HepG2 (cell line): Measurements from ENCODE around the gene POLDIP3. TPM values are rescaled to one million over a fixed set of nuclear protein-coding genes. Genes with fewer than 3 reads are reported as not detected.

Source experiments
- ATAC-seq: fragments of 200-7000 bp; cut with Tn5 transposase; 3 replicates; pipeline ENCODE4 v1.9.1; 2020; ENCODE audit warnings: mild to moderate bottlenecking, moderate library complexity
- BruUV-seq: library from RNA; stranded (reverse); fragments of 400-500 nt; replicated peaks from 2 replicates; lab custom pipeline; 2021; lab: Mats Ljungman, UMichigan
- CTCF ChIA-PET: fragments of 300-600 bp; formaldehyde crosslinking; extraction: SDS; loops from one replicate; lab custom pipeline; 2021; ENCODE audit warnings: low total read pairs, inconsistent platforms, low intra/inter-chr PET ratio; lab: Yijun Ruan, JAX
- POLR2A ChIA-PET: fragments of 350-600 bp; sonication (Branson Sonifier 250); formaldehyde crosslinking; loops from one replicate; lab custom pipeline; 2020; ENCODE audit warnings: antibody characterized with exemption, inconsistent platforms; lab: Yijun Ruan, JAX
- DNase-seq: peaks from one replicate; pipeline ENCODE4 v3.0.0-alpha.2; 2015; ENCODE audit warnings: low spot score
- FAIRE-seq: peaks from 3 replicates; lab custom pipeline; 2011; peaks lifted over from hg19 to GRCh38; lab: Jason Lieb, UNC
- H2AFZ ChIP-seq: one replicate; pipeline ENCODE4 v1.6.1; 2011; ENCODE audit warnings: low read length, inconsistent platforms
- H3K27ac ChIP-seq: fragments of 300-600 bp; 3 replicates; pipeline ENCODE4 v1.8.0; 2011; ENCODE audit warnings: mixed run types, mild to moderate bottlenecking, mixed read lengths, low read length, inconsistent platforms; ENCODE audit not compliant: insufficient read depth; ENCODE audit errors: extremely low read length
- H3K27me3 ChIP-seq, 2 experiments: fragments of 200-600 bp in 1 of 2; 2 replicates in 1 of 2; 3 replicates in 1 of 2; pipeline versions ENCODE4 v1.6.0 to v1.8.0; 2011; ENCODE audit warnings: low read length in 2 of 2, mild to moderate bottlenecking in 2 of 2, moderate library complexity in 2 of 2, inconsistent platforms in 1 of 2; ENCODE audit not compliant: insufficient read depth in 2 of 2, control insufficient read depth in 1 of 2
- H3K36me3 ChIP-seq, 2 experiments: fragments of 200-600 bp in 1 of 2; replicated peaks in 1 of 2; 2 replicates in 1 of 2; 3 replicates in 1 of 2; pipeline versions ENCODE4 v1.5.1 to v1.8.0; 2011; ENCODE audit warnings: low read length in 2 of 2, inconsistent platforms in 1 of 2; ENCODE audit not compliant: insufficient read depth in 2 of 2, control insufficient read depth in 1 of 2
- H3K4me1 ChIP-seq: 2 replicates; pipeline ENCODE4 v1.5.1; 2012; ENCODE audit warnings: low read length, inconsistent platforms; ENCODE audit not compliant: insufficient read depth
- H3K4me2 ChIP-seq: 2 replicates; pipeline ENCODE4 v1.6.0; 2011; ENCODE audit warnings: low read depth, low read length, inconsistent platforms
- H3K4me3 ChIP-seq, 3 experiments: fragments of 200-600 bp in 1 of 3; sonication (generic), shearing (Covaris generic) in 1 of 3; replicated peaks in 1 of 3; 2 replicates each; pipeline ENCODE4 v1.5.1; 2011 to 2016; ENCODE audit warnings: low read length in 3 of 3, inconsistent platforms in 2 of 3, low read depth in 2 of 3, mild to moderate bottlenecking in 2 of 3, control low read depth in 1 of 3, mixed read lengths in 1 of 3; ENCODE audit not compliant: insufficient read depth in 1 of 3
- H3K79me2 ChIP-seq: one replicate; pipeline ENCODE4 v1.6.1; 2011; ENCODE audit warnings: low read length, inconsistent platforms; ENCODE audit not compliant: insufficient read depth
- H3K9ac ChIP-seq: 2 replicates; pipeline ENCODE4 v1.6.0; 2011; ENCODE audit warnings: mild to moderate bottlenecking, low read depth, low read length, inconsistent platforms; ENCODE audit not compliant: insufficient read depth
- H3K9me3 ChIP-seq: 2 replicates; pipeline ENCODE4 v1.5.1; 2012; ENCODE audit warnings: mild to moderate bottlenecking, low read length
- H4K20me1 ChIP-seq: 2 replicates; pipeline ENCODE4 v1.6.0; 2011; ENCODE audit warnings: inconsistent platforms, mild to moderate bottlenecking, low read length, moderate library complexity; ENCODE audit not compliant: insufficient read depth
- EEA1 ChIP-seq: sonication (generic); formaldehyde crosslinking; IDR thresholded peaks from 2 replicates; pipeline ENCODE4 v1.5.1; 2020; ENCODE audit warnings: mild to moderate bottlenecking, missing genetic modification reagents, borderline replicate concordance
- FOXK1 ChIP-seq: sonication (generic); formaldehyde crosslinking; IDR thresholded peaks from 2 replicates; pipeline ENCODE4 v1.4.0; 2020; ENCODE audit warnings: low read depth, missing genetic modification reagents, borderline replicate concordance
- IKZF5 ChIP-seq: IDR thresholded peaks from 2 replicates; pipeline ENCODE4 v1.6.1; 2018; ENCODE audit warnings: missing genetic modification reagents, mild to moderate bottlenecking, missing compliant biosample characterization
- LRRFIP1 ChIP-seq: sonication (generic); formaldehyde crosslinking; conservative IDR thresholded peaks from 2 replicates; pipeline ENCODE4 v1.4.0; 2020; ENCODE audit warnings: missing genetic modification reagents
- SAP130 ChIP-seq: IDR thresholded peaks from 2 replicates; pipeline ENCODE4 v1.6.1; 2016; ENCODE audit warnings: low read depth
- SMC3 ChIP-seq: IDR thresholded peaks from 2 replicates; pipeline ENCODE4 v1.6.1; 2011; ENCODE audit warnings: low read length, improper control_type of control experiment
- SRF ChIP-seq: IDR thresholded peaks from 2 replicates; pipeline ENCODE4 v1.6.1; 2011; ENCODE audit warnings: mild to moderate bottlenecking, low read depth, low read length, moderate library complexity
- TBX3 ChIP-seq: fragments of 450-650 bp; IDR thresholded peaks from 2 replicates; pipeline ENCODE4 v1.6.1; 2017; ENCODE audit warnings: antibody characterized with exemption, mild to moderate bottlenecking, inconsistent platforms, borderline replicate concordance
- ZBTB20 ChIP-seq: sonication (generic); formaldehyde crosslinking; IDR thresholded peaks from 2 replicates; pipeline ENCODE4 v1.8.1; 2023; ENCODE audit warnings: missing genetic modification reagents, low read depth, mild to moderate bottlenecking, borderline replicate concordance
- ZBTB49 ChIP-seq: sonication (generic); formaldehyde crosslinking; IDR thresholded peaks from 2 replicates; pipeline ENCODE4 v1.4.0; 2020; ENCODE audit warnings: missing genetic modification reagents, borderline replicate concordance
- ZFYVE20 ChIP-seq: sonication (generic); formaldehyde crosslinking; IDR thresholded peaks from 2 replicates; pipeline ENCODE4 v1.8.0; 2023; ENCODE audit warnings: low read depth, mild to moderate bottlenecking, moderate library complexity, missing genetic modification reagents, borderline replicate concordance
- ZGPAT ChIP-seq: IDR thresholded peaks from 2 replicates; pipeline ENCODE4 v1.6.1; 2016; ENCODE audit warnings: mild to moderate bottlenecking
- ZNF180 ChIP-seq: sonication (generic); formaldehyde crosslinking; IDR thresholded peaks from 2 replicates; pipeline ENCODE4 v1.4.0; 2020; ENCODE audit warnings: low read depth, missing genetic modification reagents, borderline replicate concordance
- ZNF550 ChIP-seq: sonication (generic); formaldehyde crosslinking; IDR thresholded peaks from 2 replicates; pipeline ENCODE4 v1.4.0; 2020; ENCODE audit warnings: mild to moderate bottlenecking, missing genetic modification reagents, borderline replicate concordance
- ZNF576 ChIP-seq: sonication (generic); formaldehyde crosslinking; IDR thresholded peaks from 2 replicates; pipeline ENCODE4 v1.4.0; 2020; ENCODE audit warnings: mild to moderate bottlenecking, missing genetic modification reagents
- ZNF589 ChIP-seq: sonication (generic); formaldehyde crosslinking; conservative IDR thresholded peaks from 2 replicates; pipeline ENCODE4 v1.8.0; 2022; ENCODE audit warnings: mild to moderate bottlenecking, moderate library complexity, missing genetic modification reagents
- ZNF816 ChIP-seq: sonication (generic); formaldehyde crosslinking; IDR thresholded peaks from 2 replicates; pipeline ENCODE4 v1.8.0; 2022; ENCODE audit warnings: missing genetic modification reagents, mild to moderate bottlenecking, borderline replicate concordance
- WGBS: methylation state at CpG from one replicate; pipeline ENCODE4 v1.1.6; 2017; ENCODE audit warnings: low lambda C conversion rate; 5-methylcytosine and 5-hydroxymethylcytosine counted together
- in situ Hi-C: cut with HindIII; loops from 2 replicates; pipeline ENCODE4 v1.10.0; 2017; ENCODE audit warnings: low pct_unique_long_range_greater_than_20kb; ENCODE audit not compliant: extremely low pct_ligation_motif_present
- intact Hi-C: fragments of 100-400 bp; cut with micrococcal nuclease; formaldehyde crosslinking; loops from one replicate; pipeline ENCODE4 v1.10.0; 2022; ENCODE audit not compliant: unreplicated experiment
- polyA plus RNA-seq, 8 experiments: library from polyadenylated mRNA; depleted of rRNA in 3 of 8; stranded (reverse) in 7 of 8; unstranded in 1 of 8; fragments of >200 nt; fragmentation: Illumina TruSeq in 4 of 8; extraction: Trizol in 4 of 8; gene quantifications; 2 replicates each; pipeline versions ENCODE4 v1.2.1 to v1.2.3, GENCODE V29; 2011 to 2016; ENCODE audit warnings: low read depth in 4 of 8, missing spikeins in 1 of 8, mixed read lengths in 1 of 8; ENCODE audit not compliant: insufficient read depth in 1 of 8
- total RNA-seq, 5 experiments: library from RNA; depleted of rRNA; stranded (reverse); fragments of >200 nt; fragmentation: Illumina TruSeq; extraction: Trizol; gene quantifications; 2 replicates each; pipeline ENCODE4 v1.2.3, GENCODE V29; 2016; ENCODE audit warnings: low read depth in 1 of 5

The POLDIP3 gene
- total and polyA plus RNA-seq, 2 of the 13 experiments (the other 11 are each of a cell fraction or from before 2014, with no cell fraction given), result 45.8 to 47.4 TPM

GRCh38 chr22:42656578-42656977 is 41.9 kb upstream of the POLDIP3 start:
- FAIRE-seq (no peak), DNase-seq (no peak), ATAC-seq (no peak)
- in situ Hi-C loops (no loop called here), intact Hi-C loops (no loop called here)
- Histone ChIP-seq H3K27ac (no peak overlapping the region), H3K4me2 (no peak overlapping the region), H4K20me1 (no peaks in the 10 kb centered on the region), H3K4me3 (no peak overlapping the region), H3K27me3 (peaks cover 2 to 17% of the 10 kb centered on the region in 2 experiments; a peak in 3 of 5 replicates), H3K79me2 (no peaks in the 10 kb centered on the region), H3K9ac (no peak overlapping the region), H2AFZ (no peak overlapping the region), H3K36me3 (no peaks in the 10 kb centered on the region), H3K9me3 (no peaks in the 10 kb centered on the region), H3K4me1 (peaks cover 58% of the 10 kb centered on the region)
- CTCF ChIA-PET, result no interaction called here
- BruUV-seq, result no TSS peak
- WGBS, result 87% methylated on average over 8 of the region's 8 CpGs
- POLR2A ChIA-PET, result interaction anchor here (0.7 to 1.2 kb wide), 3 partner anchors 11 to 41 kb away, joined by 3 to 4 read pairs (median 3); no protein-coding TSS in a partner anchor
- TF ChIP-seq LRRFIP1 (CRISPR knock-in tag), result no peak
- no peak for TF ChIP-seq TBX3
- TF ChIP-seq SAP130 (CRISPR knock-in tag), result no peak
- no peak for TF ChIP-seq SRF
- no peak for TF ChIP-seq FOXK1 (CRISPR knock-in tag)
- TF ChIP-seq ZGPAT, result no peak
- TF ChIP-seq ZNF550, result no peak
- no peak for TF ChIP-seq EEA1
- no peak for TF ChIP-seq IKZF5 (CRISPR knock-in tag)
- TF ChIP-seq ZNF589 (CRISPR knock-in tag), result no peak
- TF ChIP-seq ZNF816 (CRISPR knock-in tag), result no peak
- TF ChIP-seq ZBTB20 (CRISPR knock-in tag), result no peak
- TF ChIP-seq ZBTB49, result no peak
- TF ChIP-seq ZNF180 (CRISPR knock-in tag), result no peak
- TF ChIP-seq ZNF576 (CRISPR knock-in tag), result no peak
- no peak for TF ChIP-seq SMC3
- TF ChIP-seq ZFYVE20 (CRISPR knock-in tag), result no peak
